ENCODE data around the gene ARHGAP10.

DNA sequence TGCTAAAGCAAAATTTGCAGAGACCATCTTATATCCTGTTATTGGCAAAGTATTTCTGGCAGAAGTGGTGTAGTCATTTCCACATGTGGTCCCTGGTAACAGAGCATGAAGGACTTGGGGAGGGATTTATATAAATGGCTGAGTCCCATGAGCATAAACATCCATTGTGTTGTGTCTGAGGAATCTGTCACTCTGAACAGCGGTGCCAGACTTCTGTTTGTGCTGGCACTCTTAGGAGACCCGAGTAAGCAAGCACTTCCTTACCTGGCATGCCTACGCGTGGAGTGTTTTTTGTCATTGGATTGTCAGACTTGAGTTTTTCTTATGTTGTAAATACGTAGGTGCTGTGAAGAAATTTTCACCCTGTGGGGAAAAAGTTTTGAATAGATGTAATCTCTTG is 285.9 kb downstream of the ARHGAP10 start:
- no peak for TF ChIP-seq POLR2AphosphoS5 (IDR thresholded peaks at IDR 0.05; ENCODE audit: borderline replicate concordance, low read depth, low read length)
- no peak for TF ChIP-seq EZH2 (IDR thresholded peaks at IDR 0.05)
